ENCODE results near the gene PRB3. TPM values are rescaled to one million over a fixed set of nuclear protein-coding genes. Genes with fewer than 3 reads are reported as not detected.

PRB3 gene
- not detected for total RNA-seq (ENCODE audit: unreplicated experiment)
- long read RNA-seq = 0 reads

DNA sequence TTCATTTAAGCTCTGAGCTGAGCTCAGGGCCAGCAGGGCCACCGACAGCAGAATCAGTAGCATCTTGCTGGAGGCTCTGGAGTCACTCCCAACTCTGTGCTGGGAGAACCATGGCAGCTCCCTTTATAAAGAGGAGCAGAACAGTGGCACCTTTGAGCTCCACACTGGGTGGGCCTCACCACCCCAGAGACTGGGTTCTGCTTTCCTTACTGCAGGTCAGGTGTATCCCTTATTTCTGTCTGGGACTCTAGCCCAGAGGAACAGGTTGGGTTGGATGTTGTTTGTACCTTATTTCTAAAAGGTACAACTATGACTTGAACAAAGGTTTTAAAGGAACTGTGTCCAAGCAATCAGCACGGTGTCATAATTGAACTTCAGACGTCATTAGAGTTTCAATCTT is at the start of gene PRB3:
TSS of gene PRB3 (minus strand) at position 101 of the 400 bp plus-strand sequence. CDS start at position 63, 38 bp downstream.
- Mint-ChIP-seq H3K4me3 (ENCODE audit: unreplicated experiment) (no peak within 1 kb of the TSS), H3K27me3 (ENCODE audit: unreplicated experiment) (peaks cover 2% of the 10 kb centered on the region), H3K27ac (ENCODE audit: unreplicated experiment) (no peak within 1 kb of the TSS), H3K36me3 (ENCODE audit: low read depth, unreplicated experiment) (no peaks in the 10 kb centered on the region), H3K4me1 (ENCODE audit: unreplicated experiment) (peaks cover 4% of the 10 kb centered on the region), H3K9me3 (ENCODE audit: unreplicated experiment) (no peaks in the 10 kb centered on the region)
- no peak for DNase-seq (ENCODE audit: low spot score)
- no peak for TF ChIP-seq CTCF (IDR thresholded peaks at IDR 0.05; ENCODE audit: unreplicated experiment)

- Mint-ChIP-seq H3K4me1 (ENCODE audit: unreplicated experiment) (peaks cover 4% of the 10 kb centered on the region), H3K36me3 (ENCODE audit: low read depth, unreplicated experiment) (no peaks in the 10 kb centered on the region), H3K27me3 (ENCODE audit: unreplicated experiment) (peaks cover 2% of the 10 kb centered on the region), H3K9me3 (ENCODE audit: unreplicated experiment) (no peaks in the 10 kb centered on the region), H3K4me3 (ENCODE audit: unreplicated experiment) (no peak within 1 kb of the TSS), H3K27ac (ENCODE audit: unreplicated experiment) (no peak within 1 kb of the TSS)
- no peak for TF ChIP-seq CTCF (IDR thresholded peaks at IDR 0.05; ENCODE audit: unreplicated experiment)
- DNase-seq (ENCODE audit: low spot score) = no peak
Measured at GRCh38 chr12:11310336-11310735, 40.8 kb upstream of the PRB3 start, which contains the start of gene PRB4. TSS of gene PRB4 (minus strand) at chr12:11310436. CDS start at chr12:11310398, 38 bp downstream.

GRCh38 chr12:11307143-11307542 is 37.6 kb upstream of the PRB3 start:
- no peaks in the 10 kb centered on the region for H3K9me3 Mint-ChIP-seq (ENCODE audit: unreplicated experiment)
- H3K27ac Mint-ChIP-seq (ENCODE audit: unreplicated experiment) = no peak overlapping the region
- H3K4me3 Mint-ChIP-seq (ENCODE audit: unreplicated experiment) = no peak overlapping the region
- peaks cover 3% of the 10 kb centered on the region for H3K4me1 Mint-ChIP-seq (ENCODE audit: unreplicated experiment)
- H3K36me3 Mint-ChIP-seq (ENCODE audit: low read depth, unreplicated experiment) = no peaks in the 10 kb centered on the region
- DNase-seq (ENCODE audit: low spot score) = no peak
- peaks cover 4% of the 10 kb centered on the region for H3K27me3 Mint-ChIP-seq (ENCODE audit: unreplicated experiment)
- TF ChIP-seq CTCF (IDR thresholded peaks at IDR 0.05; ENCODE audit: unreplicated experiment) = no peak

DNA sequence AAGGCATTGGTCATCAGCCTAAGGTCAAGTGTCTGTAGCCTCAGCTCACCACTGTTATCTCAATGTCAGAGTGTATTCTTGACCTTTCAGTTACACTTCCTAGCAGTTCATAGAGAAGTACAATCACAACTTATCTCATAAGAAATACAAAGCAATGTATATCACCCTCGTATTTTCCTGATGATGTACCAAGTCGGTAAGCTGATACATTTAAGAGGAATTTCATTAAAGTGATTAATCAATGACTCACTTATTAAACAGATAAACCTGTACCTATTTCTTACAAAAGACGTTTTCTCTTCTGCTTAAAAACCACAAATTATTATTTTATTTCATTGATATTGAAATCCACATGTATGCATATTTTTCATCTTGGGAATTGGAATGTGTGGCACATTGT is 3.9 kb upstream of the PRB3 start:
- Mint-ChIP-seq H3K4me1 (ENCODE audit: unreplicated experiment) (peaks cover 4% of the 10 kb centered on the region), H3K27me3 (ENCODE audit: unreplicated experiment) (peaks cover 2% of the 10 kb centered on the region), H3K27ac (ENCODE audit: unreplicated experiment) (no peak overlapping the region), H3K36me3 (ENCODE audit: low read depth, unreplicated experiment) (no peaks in the 10 kb centered on the region), H3K4me3 (ENCODE audit: unreplicated experiment) (no peak overlapping the region), H3K9me3 (ENCODE audit: unreplicated experiment) (no peaks in the 10 kb centered on the region)
- no peak for TF ChIP-seq CTCF (IDR thresholded peaks at IDR 0.05; ENCODE audit: unreplicated experiment)
- DNase-seq (ENCODE audit: low spot score) = no peak

DNA sequence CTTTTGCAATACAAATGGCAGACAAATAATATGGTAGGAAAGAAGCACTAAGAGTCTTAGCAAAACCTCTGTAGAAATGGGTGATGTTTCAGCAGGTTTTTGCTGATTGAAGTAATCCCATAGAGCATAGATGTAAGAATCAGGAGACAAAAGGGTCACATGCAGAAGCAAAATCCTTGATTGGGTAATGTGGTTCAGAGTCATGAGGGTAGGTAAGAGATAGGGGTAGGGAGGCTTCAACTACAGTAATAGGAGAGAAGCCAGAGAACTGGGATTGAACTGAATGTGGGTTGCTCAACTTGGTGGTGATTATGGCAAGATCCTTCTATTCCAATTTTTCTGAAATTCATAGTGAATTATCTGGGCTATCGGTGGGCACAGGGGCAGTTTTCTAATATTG is 5.0 kb downstream of the PRB3 start:
- Mint-ChIP-seq H3K27me3 (ENCODE audit: unreplicated experiment) (peaks cover 2% of the 10 kb centered on the region), H3K27ac (ENCODE audit: unreplicated experiment) (no peak overlapping the region), H3K4me1 (ENCODE audit: unreplicated experiment) (no peaks in the 10 kb centered on the region), H3K36me3 (ENCODE audit: low read depth, unreplicated experiment) (no peaks in the 10 kb centered on the region), H3K9me3 (ENCODE audit: unreplicated experiment) (no peaks in the 10 kb centered on the region), H3K4me3 (ENCODE audit: unreplicated experiment) (no peak overlapping the region)
- no peak for DNase-seq (ENCODE audit: low spot score)
- no peak for TF ChIP-seq CTCF (IDR thresholded peaks at IDR 0.05; ENCODE audit: unreplicated experiment)
